WTC11 (cell line): ENCODE results near the gene SETX. TPM values are rescaled to one million over a fixed set of nuclear protein-coding genes. Genes with fewer than 3 reads are reported as not detected.

ENCODE experiments used
- ATAC-seq: fragments of 200-7000 bp; cut with Tn5 transposase; 2 replicates; pipeline ENCODE4 v1.10.0; 2021; ENCODE audit warnings: mild to moderate bottlenecking, moderate library complexity
- CTCF ChIA-PET: fragments of 300-600 bp; sonication (Branson Sonifier 250); formaldehyde crosslinking; loops from one replicate; lab custom pipeline; 2021; ENCODE audit warnings: antibody characterized with exemption; lab: Charles Lee
- POLR2A ChIA-PET: fragments of 350-600 bp; sonication (Branson Sonifier 250); formaldehyde crosslinking; loops from one replicate; lab custom pipeline; 2021; ENCODE audit warnings: antibody characterized with exemption; lab: Charles Lee
- DNase-seq: peaks from one replicate; pipeline ENCODE4 v3.0.0; 2021; ENCODE audit warnings: low spot score
- H3K27ac Mint-ChIP-seq: 2 replicates; pipeline ENCODE4 v1.8.0; 2021; ENCODE audit warnings: mixed read lengths
- H3K27me3 Mint-ChIP-seq: 2 replicates; pipeline ENCODE4 v1.8.0; 2021; ENCODE audit warnings: low read depth, mild to moderate bottlenecking, moderate library complexity, mixed read lengths
- H3K36me3 Mint-ChIP-seq: 2 replicates; pipeline ENCODE4 v1.8.0; 2021; ENCODE audit warnings: mixed read lengths
- H3K4me1 Mint-ChIP-seq: 2 replicates; pipeline ENCODE4 v1.8.0; 2022; ENCODE audit warnings: mixed read lengths
- H3K4me3 Mint-ChIP-seq: 2 replicates; pipeline ENCODE4 v1.8.0; 2021; ENCODE audit warnings: mild to moderate bottlenecking, moderate library complexity, mixed read lengths
- H3K9me3 Mint-ChIP-seq: 2 replicates; pipeline ENCODE4 v1.8.0; 2021; ENCODE audit warnings: mixed read lengths
- AFF4 ChIP-seq: sonication (generic); formaldehyde crosslinking; IDR thresholded peaks from 2 replicates; pipeline ENCODE4 v1.8.1; 2023; ENCODE audit warnings: mild to moderate bottlenecking, missing genetic modification reagents, borderline replicate concordance
- E2F5 ChIP-seq: sonication (generic); formaldehyde crosslinking; IDR thresholded peaks from 2 replicates; pipeline ENCODE4 v1.8.1; 2022; ENCODE audit warnings: mild to moderate bottlenecking, moderate library complexity, missing genetic modification reagents
- ERG ChIP-seq: fragments of 250-450 bp; sonication (Bioruptor Pico); IDR thresholded peaks from 2 replicates; pipeline ENCODE4 v1.8.0; 2021; ENCODE audit warnings: mild to moderate bottlenecking
- ESRRA ChIP-seq: sonication (generic); formaldehyde crosslinking; IDR thresholded peaks from 2 replicates; pipeline ENCODE4 v1.8.1; 2022; ENCODE audit warnings: mild to moderate bottlenecking, missing genetic modification reagents, borderline replicate concordance
- GABPB1 ChIP-seq: sonication (generic); formaldehyde crosslinking; IDR thresholded peaks from 2 replicates; pipeline ENCODE4 v1.8.1; 2023; ENCODE audit warnings: mild to moderate bottlenecking, missing genetic modification reagents
- HMGA2 ChIP-seq: fragments of 250-450 bp; sonication (Bioruptor Pico); IDR thresholded peaks from 2 replicates; pipeline ENCODE4 v1.4.0; 2021; ENCODE audit warnings: mild to moderate bottlenecking, moderate library complexity
- IRF1 ChIP-seq: sonication (generic); formaldehyde crosslinking; IDR thresholded peaks from 2 replicates; pipeline ENCODE4 v1.8.0; 2023; ENCODE audit warnings: missing genetic modification reagents
- MAX ChIP-seq: sonication (generic); formaldehyde crosslinking; IDR thresholded peaks from 2 replicates; pipeline ENCODE4 v1.8.0; 2022; ENCODE audit warnings: mild to moderate bottlenecking, missing genetic modification reagents
- NR1H2 ChIP-seq: sonication (generic); formaldehyde crosslinking; IDR thresholded peaks from 2 replicates; pipeline ENCODE4 v1.9.0; 2021; ENCODE audit warnings: mild to moderate bottlenecking, moderate library complexity, missing genetic modification reagents
- PRDM15 ChIP-seq: sonication (generic); formaldehyde crosslinking; IDR thresholded peaks from 2 replicates; pipeline ENCODE4 v1.8.0; 2022; ENCODE audit warnings: missing genetic modification reagents
- RORB ChIP-seq: fragments of 250-450 bp; sonication (Bioruptor Pico); IDR thresholded peaks from 2 replicates; pipeline ENCODE4 v1.9.0; 2021; ENCODE audit warnings: mild to moderate bottlenecking
- SMAD3 ChIP-seq: sonication (generic); formaldehyde crosslinking; IDR thresholded peaks from 2 replicates; pipeline ENCODE4 v1.8.0; 2022; ENCODE audit warnings: missing genetic modification reagents, mild to moderate bottlenecking, borderline replicate concordance
- TEAD1 ChIP-seq: sonication (generic); formaldehyde crosslinking; IDR thresholded peaks from 2 replicates; pipeline ENCODE4 v1.8.0; 2022; ENCODE audit warnings: mild to moderate bottlenecking, missing genetic modification reagents
- TEAD4 ChIP-seq: sonication (generic); formaldehyde crosslinking; IDR thresholded peaks from 2 replicates; pipeline ENCODE4 v1.8.0; 2022; ENCODE audit warnings: mild to moderate bottlenecking, missing genetic modification reagents
- USF2 ChIP-seq: sonication (generic); formaldehyde crosslinking; IDR thresholded peaks from 2 replicates; pipeline ENCODE4 v1.8.1; 2023; ENCODE audit warnings: mild to moderate bottlenecking, missing genetic modification reagents, moderate library complexity
- ZNF219 ChIP-seq: sonication (generic); formaldehyde crosslinking; IDR thresholded peaks from 2 replicates; pipeline ENCODE4 v1.8.0; 2023; ENCODE audit warnings: missing genetic modification reagents, mild to moderate bottlenecking, borderline replicate concordance
- ZNF317 ChIP-seq: sonication (generic); formaldehyde crosslinking; IDR thresholded peaks from 2 replicates; pipeline ENCODE4 v1.8.1; 2023; ENCODE audit warnings: low read depth, mild to moderate bottlenecking, moderate library complexity, missing genetic modification reagents, borderline replicate concordance
- ZNF423 ChIP-seq: fragments of 250-450 bp; sonication (Bioruptor Pico); IDR thresholded peaks from 2 replicates; pipeline ENCODE4 v2.1.2; 2022; ENCODE audit warnings: mild to moderate bottlenecking, moderate library complexity
- ZNF671 ChIP-seq: fragments of 250-450 bp; sonication (Bioruptor Pico); IDR thresholded peaks from 2 replicates; pipeline ENCODE4 v1.8.0; 2021; ENCODE audit warnings: mild to moderate bottlenecking
- total RNA-seq: library from RNA; stranded (reverse); gene quantifications from 3 replicates; pipeline ENCODE4 v1.2.3, GENCODE V29; 2021

Gene SETX
- total RNA-seq, 1 experiment from 2014 or later: 30.1 TPM

- no peak for TF ChIP-seq MAX
- TF ChIP-seq AFF4 (CRISPR knock-in tag): no peak
- no peak for TF ChIP-seq E2F5 (CRISPR knock-in tag)
Measured at GRCh38 chr9:132395560-132395959, 40.8 kb upstream of the SETX start (continued).

- DNase-seq: no peak
Measured at GRCh38 chr9:132391449-132391848, 36.7 kb upstream of the SETX start.

GRCh38 chr9:132390966-132391365, 36.2 kb upstream of the SETX start:
- DNase-seq (no peak), ATAC-seq (no peak)
- H3K4me3 Mint-ChIP-seq: no peak overlapping the region
- TF ChIP-seq ZNF423 (CRISPR knock-in tag): no peak
- no peaks in the 10 kb centered on the region for H3K9me3 Mint-ChIP-seq
- H3K27ac Mint-ChIP-seq: no peak overlapping the region
- H3K27me3 Mint-ChIP-seq: no peaks in the 10 kb centered on the region
- POLR2A ChIA-PET: no interaction called here
- CTCF ChIA-PET: no interaction called here
- no peaks in the 10 kb centered on the region for H3K4me1 Mint-ChIP-seq
- H3K36me3 Mint-ChIP-seq: peaks cover 82% of the 10 kb centered on the region

More at GRCh38 chr9:132391449-132391848, 36.7 kb upstream of the SETX start:
- no peak for ATAC-seq
- ChIA-PET POLR2A (no interaction called here), CTCF (no interaction called here)
- H3K36me3 Mint-ChIP-seq: peaks cover 83% of the 10 kb centered on the region
- no peak overlapping the region for H3K4me3 Mint-ChIP-seq
- peak; percentile 69 for TF ChIP-seq PRDM15 (CRISPR knock-in tag)
- no peak for TF ChIP-seq ESRRA (CRISPR knock-in tag)
- TF ChIP-seq, all 79 proteins: peak for 1
- H3K27me3 Mint-ChIP-seq: no peaks in the 10 kb centered on the region
- H3K27ac Mint-ChIP-seq: no peak overlapping the region
- no peaks in the 10 kb centered on the region for H3K4me1 Mint-ChIP-seq
- H3K9me3 Mint-ChIP-seq: no peaks in the 10 kb centered on the region

- H3K9me3 Mint-ChIP-seq: no peaks in the 10 kb centered on the region
- no peak for DNase-seq
- ChIA-PET POLR2A (no interaction called here), CTCF (no interaction called here)
- no peaks in the 10 kb centered on the region for H3K27me3 Mint-ChIP-seq
- peaks cover 81% of the 10 kb centered on the region for H3K36me3 Mint-ChIP-seq
- no peak for ATAC-seq
- no peaks in the 10 kb centered on the region for H3K4me1 Mint-ChIP-seq
- H3K4me3 Mint-ChIP-seq: no peak overlapping the region
- H3K27ac Mint-ChIP-seq: no peak overlapping the region
- TF ChIP-seq SMAD3 (CRISPR knock-in tag) (no peak), ERG (no peak), TEAD4 (CRISPR knock-in tag) (no peak), TEAD1 (CRISPR knock-in tag) (no peak), ZNF219 (no peak), GABPB1 (CRISPR knock-in tag) (no peak), IRF1 (CRISPR knock-in tag) (no peak), ZNF671 (CRISPR knock-in tag) (no peak), ZNF317 (CRISPR knock-in tag) (no peak), NR1H2 (CRISPR knock-in tag) (no peak), HMGA2 (CRISPR knock-in tag) (no peak), USF2 (CRISPR knock-in tag) (no peak), RORB (no peak)
Measured at GRCh38 chr9:132387133-132387532, 32.3 kb upstream of the SETX start.
